KOPT-K1 (cell line): ENCODE results near the gene SPATA13.
"Not testable (repeated sequence)": the region's sequence is repeated elsewhere in the genome, so short reads cannot be mapped to it uniquely, and the experiment has no call there.

ENCODE experiments used
- H3K27ac ChIP-seq: fragments of 200-600 bp; sonication (generic); 2 replicates; pipeline ENCODE4 v1.5.1; 2016; ENCODE audit warnings: antibody characterized with exemption, mild to moderate bottlenecking, low read depth, low read length; ENCODE audit not compliant: poor library complexity, severe bottlenecking
- H3K36me3 ChIP-seq: fragments of 200-600 bp; sonication (generic); 2 replicates; pipeline ENCODE4 v1.5.1; 2017; ENCODE audit warnings: antibody characterized with exemption, mild to moderate bottlenecking, low read length, moderate library complexity; ENCODE audit not compliant: insufficient read depth
- H3K9me3 ChIP-seq: fragments of 200-600 bp; sonication (generic); 2 replicates; pipeline ENCODE4 v1.5.1; 2017; ENCODE audit warnings: antibody characterized with exemption, low read length, mild to moderate bottlenecking; ENCODE audit not compliant: insufficient read depth, poor library complexity, severe bottlenecking

SPATA13 gene

GRCh38 chr13:24160458-24161009 lies at the start of gene SPATA13:
Gene SPATA13 (plus strand): TSS chr13:24160720. CDS start chr13:24222930, 62,210 bp downstream.
- peaks cover 15% of the 10 kb centered on the region for H3K36me3 ChIP-seq
- peak within 1 kb of the TSS; percentile 69 for H3K27ac ChIP-seq
- no peaks in the 10 kb centered on the region for H3K9me3 ChIP-seq

- H3K27ac ChIP-seq = no peak overlapping the region
- no peaks in the 10 kb centered on the region for H3K9me3 ChIP-seq
- H3K36me3 ChIP-seq = no peaks in the 10 kb centered on the region
Observed at GRCh38 chr13:24112791-24113190, 47.7 kb upstream of the SPATA13 start.

- no peak overlapping the region for H3K27ac ChIP-seq
- H3K36me3 ChIP-seq = no peaks in the 10 kb centered on the region
- H3K9me3 ChIP-seq = no peaks in the 10 kb centered on the region
Observed at GRCh38 chr13:24115671-24116070, 44.8 kb upstream of the SPATA13 start.

GRCh38 chr13:24116131-24116530 lies 44.4 kb upstream of the SPATA13 start:
- Histone ChIP-seq H3K9me3 (no peaks in the 10 kb centered on the region), H3K27ac (no peak overlapping the region), H3K36me3 (no peaks in the 10 kb centered on the region)

- no peaks in the 10 kb centered on the region for H3K36me3 ChIP-seq
- no peaks in the 10 kb centered on the region for H3K9me3 ChIP-seq
- H3K27ac ChIP-seq = peak overlapping the region; percentile 74
Observed at GRCh38 chr13:24118576-24118975, 41.9 kb upstream of the SPATA13 start.

GRCh38 chr13:24119626-24120508 lies 40.7 kb upstream of the SPATA13 start:
- Histone ChIP-seq H3K36me3 (no peaks in the 10 kb centered on the region), H3K27ac (peak overlapping the region; percentile 74), H3K9me3 (no peaks in the 10 kb centered on the region)

- not testable (repeated sequence) for H3K9me3 ChIP-seq, H3K36me3 ChIP-seq
- H3K27ac ChIP-seq = peak overlapping the region; percentile 21
Observed at GRCh38 chr13:24122045-24122444, 38.5 kb upstream of the SPATA13 start.

GRCh38 chr13:24122569-24122968 lies 38.0 kb upstream of the SPATA13 start:
- Histone ChIP-seq H3K9me3 (no peaks in the 10 kb centered on the region), H3K27ac (peak overlapping the region; percentile 5), H3K36me3 (no peaks in the 10 kb centered on the region)

GRCh38 chr13:24123761-24124160 lies 36.8 kb upstream of the SPATA13 start:
- H3K9me3 ChIP-seq = no peaks in the 10 kb centered on the region
- H3K27ac ChIP-seq = no peak overlapping the region
- no peaks in the 10 kb centered on the region for H3K36me3 ChIP-seq

GRCh38 chr13:24124789-24125476 lies 35.6 kb upstream of the SPATA13 start:
- H3K27ac ChIP-seq = no peak overlapping the region
- no peaks in the 10 kb centered on the region for H3K36me3 ChIP-seq
- H3K9me3 ChIP-seq = no peaks in the 10 kb centered on the region

- H3K36me3 ChIP-seq = no peaks in the 10 kb centered on the region
- H3K9me3 ChIP-seq = peaks cover 9% of the 10 kb centered on the region
- peak overlapping the region; percentile 23 for H3K27ac ChIP-seq
Observed at GRCh38 chr13:24127116-24127631, 33.3 kb upstream of the SPATA13 start.

- peak overlapping the region; percentile 23 for H3K27ac ChIP-seq
- no peaks in the 10 kb centered on the region for H3K36me3 ChIP-seq
Observed at GRCh38 chr13:24128112-24128511, 32.4 kb upstream of the SPATA13 start.

GRCh38 chr13:24128962-24129361 lies 31.6 kb upstream of the SPATA13 start:
- Histone ChIP-seq H3K36me3 (no peaks in the 10 kb centered on the region), H3K27ac (peak overlapping the region; percentile 71), H3K9me3 (peaks cover 9% of the 10 kb centered on the region)

More at GRCh38 chr13:24128112-24128511, 32.4 kb upstream of the SPATA13 start:
- peaks cover 9% of the 10 kb centered on the region for H3K9me3 ChIP-seq

GRCh38 chr13:24129914-24130774 lies 30.4 kb upstream of the SPATA13 start:
- Histone ChIP-seq H3K27ac (peak overlapping the region; percentile 71), H3K9me3 (peaks cover 9% of the 10 kb centered on the region), H3K36me3 (no peaks in the 10 kb centered on the region)
